Kidney (tissue), 14 donors: ENCODE data around the gene SURF1. TPM values are rescaled to one million over a fixed set of nuclear protein-coding genes. Genes with fewer than 3 reads are reported as not detected.
A peak's percentile ranks its signal among the peaks of the same experiment; 100 is the strongest.
"Not testable (repeated sequence)": the region's sequence is repeated elsewhere in the genome, so short reads cannot be mapped to it uniquely, and the experiment has no call there.

Source experiments
- DNase-seq, 5 donors: peaks; one replicate each; pipeline ENCODE4 v3.0.0-alpha.2; 2013 to 2020
- FAIRE-seq: peaks from 2 replicates; lab custom pipeline; 2012; peaks lifted over from hg19 to GRCh38; lab: Jason Lieb, UNC
- H3K27ac ChIP-seq, 2 donors: one replicate each; pipeline ENCODE4 v1.7.0; 2013; ENCODE audit warnings: low read depth in 2 of 2, low read length in 2 of 2, inconsistent platforms in 1 of 2
- H3K27me3 ChIP-seq: one replicate; pipeline ENCODE4 v1.7.1; 2013; ENCODE audit warnings: low read length, inconsistent platforms; ENCODE audit not compliant: control insufficient read depth, insufficient read depth
- H3K36me3 ChIP-seq, 3 donors: one replicate each; pipeline versions ENCODE4 v1.7.0 to v1.7.1; 2013; ENCODE audit warnings: low read length in 3 of 3, control low read depth in 1 of 3, inconsistent platforms in 1 of 3; ENCODE audit not compliant: insufficient read depth in 3 of 3, control insufficient read depth in 2 of 3
- H3K4me1 ChIP-seq, 3 donors: one replicate each; pipeline versions ENCODE4 v1.7.0 to v1.7.1; 2013; ENCODE audit warnings: low read length in 3 of 3, inconsistent platforms in 1 of 3, low read depth in 1 of 3; ENCODE audit not compliant: control insufficient read depth in 2 of 3, insufficient read depth in 2 of 3
- H3K4me3 ChIP-seq, 3 donors: one replicate each; pipeline versions ENCODE4 v1.7.0 to v1.8.1; 2013; ENCODE audit warnings: low read length in 3 of 3, control low read depth in 1 of 3, inconsistent platforms in 1 of 3
- H3K9ac ChIP-seq, 3 donors: one replicate each; pipeline versions ENCODE4 v1.7.0 to v1.7.1; 2013; ENCODE audit warnings: low read length in 3 of 3, control low read depth in 1 of 3, inconsistent platforms in 1 of 3
- H3K9me3 ChIP-seq, 3 donors: one replicate each; pipeline versions ENCODE4 v1.7.0 to v1.7.1; 2013; ENCODE audit warnings: low read length in 3 of 3, control low read depth in 1 of 3, inconsistent platforms in 1 of 3; ENCODE audit not compliant: control insufficient read depth in 2 of 3, insufficient read depth in 1 of 3
- intact Hi-C: fragments of 100-400 bp; cut with DNase I; formaldehyde crosslinking; loops from one replicate; pipeline ENCODE4 v1.11.1; 2022
- polyA plus RNA-seq: library from polyadenylated mRNA; stranded (reverse); fragments of 350-450 nt; fragmentation: Illumina TruSeq; extraction: RNeasy Lipid Tissue Mini Kit (QIAGEN cat#74804); gene quantifications from one replicate; pipeline ENCODE4 v1.2.3, GENCODE V29; 2014; ENCODE audit warnings: low read depth, low replicate concordance; ENCODE audit not compliant: insufficient read depth
- total RNA-seq: library from RNA; stranded (reverse); fragmentation: NEBNext Ultra II Directional; extraction: Animal tissue kit (Norgen Biotek cat#: 25700); gene quantifications from one replicate; pipeline ENCODE4 v1.2.1, GENCODE V29; 2021
- TF ChIP-seq, protein P1 (sequence below): IDR thresholded peaks from 3 replicates; pipeline ENCODE4 v1.5.1; 2012; ENCODE audit warnings: mild to moderate bottlenecking, moderate library complexity, borderline replicate concordance; ENCODE audit not compliant: insufficient read depth; ENCODE audit errors: extremely low read depth
- donor health status: control.
- donor health status: control.
- donor health status: control.
- donor health status: control.
- donor health status: control.
- donor health status: DM: yes; HTN: yes; CAD: no.
- donor health status: Normal renal cell carcinoma (clear cell type).

The SURF1 gene
- total and polyA plus RNA-seq, 2 donors from 2014 or later = 45.0 to 165 TPM

DNA sequence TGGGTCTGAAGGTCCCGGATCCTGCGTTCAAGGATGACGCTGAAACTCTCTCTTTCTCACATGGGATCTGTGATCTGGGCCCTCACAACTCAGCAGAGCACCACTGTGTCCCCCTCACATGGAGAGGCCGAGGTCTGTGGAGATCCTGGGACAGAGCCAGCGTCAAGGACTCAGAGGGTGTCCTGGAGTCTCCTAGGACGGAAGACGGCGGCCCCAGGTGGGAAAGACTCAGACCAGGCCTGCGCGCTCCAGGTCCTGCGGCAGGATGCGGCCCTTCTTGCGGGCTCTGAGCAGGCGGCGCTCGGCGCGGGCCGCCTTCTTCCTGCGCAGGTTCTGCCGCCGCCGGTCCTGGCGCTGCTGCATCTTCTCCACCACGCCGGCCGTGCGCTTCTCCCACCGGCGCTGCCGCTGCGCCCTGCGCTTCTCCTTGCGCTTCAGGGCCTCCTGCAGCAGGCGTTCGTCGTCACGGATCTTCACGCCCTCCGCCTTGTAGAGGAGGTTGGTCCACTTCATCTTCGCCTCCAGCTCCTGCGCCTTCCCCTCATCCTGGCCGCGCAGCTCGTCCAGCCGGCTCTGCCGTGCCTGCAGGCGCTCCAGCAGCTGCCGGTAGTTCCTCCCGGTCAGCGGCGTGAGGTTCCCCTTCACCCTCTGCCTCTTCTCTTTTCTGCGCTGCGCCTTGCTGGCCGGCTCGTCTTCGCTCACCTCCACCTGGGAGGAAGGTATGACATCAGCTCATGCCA is 24.5 kb downstream of the SURF1 start:
- H3K27ac ChIP-seq = no peak overlapping the region
- peaks cover 0 to 19% (median 3%) of the 10 kb centered on the region in 3 donors for H3K4me1 ChIP-seq
- intact Hi-C loops = loop anchor here (10.0 kb wide), 1 partner anchor 147 kb away; no protein-coding TSS in a partner anchor
- no peaks in the 10 kb centered on the region for H3K9me3 ChIP-seq
- TF ChIP-seq, protein P1, sequence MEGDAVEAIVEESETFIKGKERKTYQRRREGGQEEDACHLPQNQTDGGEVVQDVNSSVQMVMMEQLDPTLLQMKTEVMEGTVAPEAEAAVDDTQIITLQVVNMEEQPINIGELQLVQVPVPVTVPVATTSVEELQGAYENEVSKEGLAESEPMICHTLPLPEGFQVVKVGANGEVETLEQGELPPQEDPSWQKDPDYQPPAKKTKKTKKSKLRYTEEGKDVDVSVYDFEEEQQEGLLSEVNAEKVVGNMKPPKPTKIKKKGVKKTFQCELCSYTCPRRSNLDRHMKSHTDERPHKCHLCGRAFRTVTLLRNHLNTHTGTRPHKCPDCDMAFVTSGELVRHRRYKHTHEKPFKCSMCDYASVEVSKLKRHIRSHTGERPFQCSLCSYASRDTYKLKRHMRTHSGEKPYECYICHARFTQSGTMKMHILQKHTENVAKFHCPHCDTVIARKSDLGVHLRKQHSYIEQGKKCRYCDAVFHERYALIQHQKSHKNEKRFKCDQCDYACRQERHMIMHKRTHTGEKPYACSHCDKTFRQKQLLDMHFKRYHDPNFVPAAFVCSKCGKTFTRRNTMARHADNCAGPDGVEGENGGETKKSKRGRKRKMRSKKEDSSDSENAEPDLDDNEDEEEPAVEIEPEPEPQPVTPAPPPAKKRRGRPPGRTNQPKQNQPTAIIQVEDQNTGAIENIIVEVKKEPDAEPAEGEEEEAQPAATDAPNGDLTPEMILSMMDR = no peak
- no peak overlapping the region for H3K4me3 ChIP-seq
- H3K36me3 ChIP-seq = peaks cover 0 to 27% (median 20%) of the 10 kb centered on the region in 3 donors
- no peak overlapping the region for H3K9ac ChIP-seq
- H3K27me3 ChIP-seq = no peaks in the 10 kb centered on the region
- DNase-seq (peak in 1 of 5 donors; percentile 68), FAIRE-seq (no peak)

DNA sequence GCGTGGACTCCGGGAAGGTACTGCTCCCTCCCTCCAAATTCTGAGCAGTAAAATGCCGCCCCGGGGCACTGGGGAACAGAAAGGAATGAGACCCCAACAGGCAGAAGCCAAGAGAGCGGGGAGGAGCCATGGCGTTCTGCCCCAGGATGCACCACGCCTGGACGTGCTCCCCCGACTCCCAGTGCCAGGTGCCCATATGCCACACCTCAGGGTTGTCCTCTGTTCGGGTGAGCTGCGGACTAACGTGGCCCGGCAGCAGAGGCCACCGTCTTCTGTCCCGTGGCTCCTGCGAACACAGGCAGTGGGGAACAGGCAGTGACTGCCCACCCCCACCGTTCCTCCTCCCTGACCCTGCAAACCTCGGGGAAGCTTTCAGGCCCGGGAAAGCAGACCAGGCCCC is 25.1 kb downstream of the SURF1 start:
- no peak overlapping the region for H3K9ac ChIP-seq
- TF ChIP-seq, protein P1 = no peak
- peaks cover 0 to 27% (median 20%) of the 10 kb centered on the region in 3 donors for H3K36me3 ChIP-seq
- H3K4me3 ChIP-seq = no peak overlapping the region
- peak in 1 of 5 donors; percentile 46 for DNase-seq
- H3K27ac ChIP-seq = no peak overlapping the region
- no peak for FAIRE-seq
- H3K27me3 ChIP-seq = no peaks in the 10 kb centered on the region
- intact Hi-C loops = loop anchor here (10.0 kb wide), 1 partner anchor 146 kb away; no protein-coding TSS in a partner anchor
- no peaks in the 10 kb centered on the region for H3K9me3 ChIP-seq
- H3K4me1 ChIP-seq = peaks cover 0 to 14% (median 3%) of the 10 kb centered on the region in 3 donors

DNA sequence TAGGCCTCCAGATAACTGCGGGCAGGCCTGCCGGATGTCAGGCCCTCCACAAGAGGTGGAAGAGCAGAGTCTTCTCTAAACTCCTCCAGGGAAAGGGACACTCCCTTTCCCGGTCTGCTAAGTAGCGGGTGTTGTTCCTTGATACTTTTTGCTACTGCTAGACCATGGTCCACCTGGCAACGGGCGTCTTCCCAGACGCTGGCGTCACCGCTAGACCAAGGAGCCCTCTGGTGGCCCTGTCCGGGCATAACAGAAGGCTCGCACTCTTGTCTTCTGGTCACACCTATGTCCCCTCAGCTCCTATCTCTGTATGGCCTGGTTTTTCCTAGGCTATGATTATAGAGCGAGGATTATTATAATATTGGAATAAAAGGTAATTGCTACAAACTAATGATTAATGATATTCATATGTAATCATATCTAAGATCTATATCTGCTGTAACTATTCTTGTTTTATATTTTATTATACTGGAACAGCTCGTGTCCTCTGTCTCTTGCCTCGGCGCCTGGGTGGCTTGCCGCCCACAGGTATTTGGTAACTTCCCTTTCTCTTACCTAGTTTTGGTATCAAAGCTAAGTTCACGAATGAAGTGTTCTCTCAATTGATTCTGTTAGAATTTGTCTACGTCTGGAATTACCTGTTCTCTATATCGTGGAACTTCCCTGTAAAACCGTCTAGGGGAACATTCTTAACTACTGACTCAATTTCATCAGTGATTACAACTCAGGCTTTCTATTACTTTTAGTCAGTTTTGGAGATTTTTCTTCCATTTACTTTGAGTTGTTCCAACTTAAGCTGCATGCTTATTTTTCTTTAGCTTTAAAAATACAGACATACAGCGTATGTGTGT is 26.8 kb downstream of the SURF1 start:
- not testable (repeated sequence) for H3K27ac ChIP-seq, FAIRE-seq, H3K9ac ChIP-seq, H3K4me3 ChIP-seq, H3K9me3 ChIP-seq, H3K27me3 ChIP-seq
- TF ChIP-seq, protein P1 = peak; percentile 27
- intact Hi-C loops = loop anchor here (10.0 kb wide), 1 partner anchor 145 kb away; no protein-coding TSS in a partner anchor
- peaks cover 0 to 11% (median 3%) of the 10 kb centered on the region in 3 donors for H3K4me1 ChIP-seq
- H3K36me3 ChIP-seq = peaks cover 0 to 25% (median 20%) of the 10 kb centered on the region in 3 donors
- DNase-seq = peak in 2 of 5 donors; percentile 28 to 69
